K562 (cell line): ENCODE results near the gene ARPC1A. TPM values are rescaled to one million over a fixed set of nuclear protein-coding genes. Genes with fewer than 3 reads are reported as not detected.

Experiments used
- AFF1 ChIP-seq, 2 experiments: fragments of 450-650 bp; IDR thresholded peaks; 2 replicates each; pipeline ENCODE4 v1.6.1; 2018; ENCODE audit warnings: mild to moderate bottlenecking in 2 of 2, low read depth in 1 of 2; ENCODE audit not compliant: partially characterized antibody in 2 of 2
- BRCA1 ChIP-seq, 2 experiments: fragments of 450-650 bp in 1 of 2; sonication (generic) in 1 of 2; formaldehyde crosslinking in 1 of 2; IDR thresholded peaks; 2 replicates each; pipeline versions ENCODE4 v1.5.0 to v1.6.1; 2017 to 2020; ENCODE audit warnings: mild to moderate bottlenecking in 1 of 2, missing genetic modification reagents in 1 of 2
- CHD2 ChIP-seq: IDR thresholded peaks from 2 replicates; pipeline ENCODE4 v1.6.1; 2011; ENCODE audit warnings: low read depth, low read length
- E2F5 ChIP-seq: sonication (generic); formaldehyde crosslinking; IDR thresholded peaks from 2 replicates; pipeline ENCODE4 v1.8.0; 2022; ENCODE audit warnings: mild to moderate bottlenecking, missing genetic modification reagents
- ELK1 ChIP-seq: sonication (generic); formaldehyde crosslinking; IDR thresholded peaks from 2 replicates; pipeline ENCODE4 v1.8.1; 2022; ENCODE audit warnings: missing genetic modification reagents
- EP300 ChIP-seq: IDR thresholded peaks from 2 replicates; pipeline ENCODE4 v1.6.1; 2012; ENCODE audit warnings: low read length, improper control_type of control experiment
- ESRRA ChIP-seq: fragments of 450-650 bp; IDR thresholded peaks from 2 replicates; pipeline ENCODE4 v1.6.1; 2014; ENCODE audit warnings: low read depth, mild to moderate bottlenecking, moderate library complexity, borderline replicate concordance
- FIP1L1 ChIP-seq: fragments of 200-400 bp; formaldehyde crosslinking; IDR thresholded peaks from 2 replicates; pipeline ENCODE4 v1.6.1; 2018; ENCODE audit warnings: mild to moderate bottlenecking, low read depth, low read length; ENCODE audit not compliant: poor library complexity, severe bottlenecking
- HDGF ChIP-seq: fragments of 450-650 bp; IDR thresholded peaks from 2 replicates; pipeline ENCODE4 v1.6.1; 2016
- MEF2A ChIP-seq: IDR thresholded peaks from 2 replicates; pipeline ENCODE4 v1.6.1; 2011; ENCODE audit warnings: low read depth, mild to moderate bottlenecking, low read length, moderate library complexity; ENCODE audit not compliant: control insufficient read depth
- MYNN ChIP-seq, 2 experiments: sonication (generic); formaldehyde crosslinking in 1 of 2; IDR thresholded peaks; 2 replicates each; pipeline versions ENCODE4 v1.5.0 to v1.6.1; 2016 to 2020; ENCODE audit warnings: antibody characterized with exemption in 1 of 2, missing genetic modification reagents in 1 of 2
- NR3C1 ChIP-seq: sonication (generic); formaldehyde crosslinking; IDR thresholded peaks from 2 replicates; pipeline ENCODE4 v1.8.1; 2022; ENCODE audit warnings: missing genetic modification reagents
- PRDM10 ChIP-seq: fragments of 450-650 bp; IDR thresholded peaks from 2 replicates; pipeline ENCODE4 v1.6.1; 2018; ENCODE audit not compliant: partially characterized antibody
- SMAD1 ChIP-seq: fragments of 150-350 bp; IDR thresholded peaks from 2 replicates; pipeline ENCODE4 v1.6.1; 2014; ENCODE audit warnings: low read length, low read depth; ENCODE audit not compliant: partially characterized antibody
- STAT5B ChIP-seq: fragments of 250-450 bp; sonication (Bioruptor Pico); IDR thresholded peaks from 2 replicates; pipeline ENCODE4 v1.8.0; 2021; ENCODE audit warnings: mild to moderate bottlenecking, inconsistent platforms
- ZNF3 ChIP-seq: fragments of 250-450 bp; sonication (Bioruptor Pico); IDR thresholded peaks from 2 replicates; pipeline ENCODE4 v1.5.0; 2021; ENCODE audit warnings: mild to moderate bottlenecking, moderate library complexity
- polyA plus RNA-seq, 8 experiments: library from polyadenylated mRNA; depleted of rRNA in 4 of 8; stranded (reverse) in 5 of 8; unstranded in 3 of 8; fragments of >200 nt; fragmentation: Nextera tagmentation in 2 of 8; fragmentation: Illumina TruSeq in 1 of 8; extraction: Ambion mirVana in 2 of 8; extraction: Trizol in 1 of 8; gene quantifications; 2 replicates each; pipeline versions ENCODE4 v1.2.1 to v1.2.3, GENCODE V29; 2011 to 2014; ENCODE audit warnings: inconsistent platforms in 1 of 8, missing spikeins in 1 of 8
- total RNA-seq, 7 experiments: library from RNA; depleted of rRNA in 6 of 7; stranded (reverse); fragments of >200 nt in 6 of 7; fragmentation: Illumina TruSeq in 2 of 7; extraction: Trizol in 2 of 7; gene quantifications; 2 replicates each; pipeline versions ENCODE4 v1.2.1 to v1.2.3, GENCODE V29; 2011 to 2021; ENCODE audit warnings: low replicate concordance in 1 of 7

ARPC1A gene
- total and polyA plus RNA-seq, 9 of the 15 experiments (the other 6 are each of a cell fraction or from before 2014, with no cell fraction given), result 39.5 to 151 (median 86.1) TPM

GRCh38 chr7:99325592-99326407 lies at the start of gene ARPC1A (continued):
- peak; percentile 64; the same call in 1 of the 2 replicates for TF ChIP-seq E2F5 (CRISPR knock-in tag)
- peak; percentile 94 for TF ChIP-seq FIP1L1
- TF ChIP-seq NR3C1 (CRISPR knock-in tag), result no peak
- no peak for TF ChIP-seq MEF2A
- no peak for TF ChIP-seq ELK1
- TF ChIP-seq ZNF3 (CRISPR knock-in tag), result no peak
- no peak for TF ChIP-seq BRCA1 (IDR thresholded peaks at IDR 0.05)
- TF ChIP-seq BRCA1 (CRISPR knock-in tag; IDR thresholded peaks at IDR 0.05), result no peak
- TF ChIP-seq PRDM10, result peak; percentile 39
- peak; percentile 57 for TF ChIP-seq SMAD1
- no peak for TF ChIP-seq EP300
- peak; percentile 58; the same call in 1 of the 2 replicates for TF ChIP-seq ESRRA
- no peak for TF ChIP-seq HDGF
- 0 out of 2 replicates have a peak, but pooled peaks have one; percentile 41 for TF ChIP-seq CHD2
- no peak for TF ChIP-seq STAT5B
- 0 out of 2 replicates have a peak, but pooled peaks have one; percentile 10 for TF ChIP-seq MYNN (IDR thresholded peaks at IDR 0.05)
- no peak for TF ChIP-seq MYNN (CRISPR knock-in tag; IDR thresholded peaks at IDR 0.05)
- peak in 1 of 2 experiments; percentile 16 for TF ChIP-seq AFF1 (IDR thresholded peaks at IDR 0.05; ENCODE audit: low read depth in 1 of 2, partially characterized antibody in 2 of 2)
